Endothelial cell of umbilical vein (primary cell): ENCODE data around the gene SLC35B2.

Experiments used
- EZH2 ChIP-seq: IDR thresholded peaks from 2 replicates; pipeline ENCODE4 v1.6.1; 2012; ENCODE audit warnings: borderline replicate concordance, low read depth, mild to moderate bottlenecking, moderate library complexity, low read length, inconsistent platforms; ENCODE audit not compliant: severe bottlenecking
- FOS ChIP-seq: IDR thresholded peaks from 2 replicates; pipeline ENCODE4 v1.6.1; 2011; ENCODE audit warnings: mild to moderate bottlenecking, low read length, moderate library complexity, borderline replicate concordance; ENCODE audit not compliant: insufficient read depth
- GATA2 ChIP-seq: IDR thresholded peaks from 2 replicates; pipeline ENCODE4 v1.7.0; 2011; ENCODE audit warnings: low read depth, mild to moderate bottlenecking, moderate library complexity, mixed read lengths, low read length; ENCODE audit not compliant: insufficient read length, insufficient read depth
- MYC ChIP-seq: IDR thresholded peaks from one replicate; pipeline ENCODE4 v1.6.1; 2011; ENCODE audit warnings: mild to moderate bottlenecking, low read depth, low read length
- POLR2A ChIP-seq: IDR thresholded peaks from 2 replicates; pipeline ENCODE4 v1.6.1; 2012; ENCODE audit warnings: low read depth, mild to moderate bottlenecking, control low read depth, low read length
- POLR2AphosphoS5 ChIP-seq: IDR thresholded peaks from 2 replicates; pipeline ENCODE4 v1.6.1; 2012; ENCODE audit warnings: low read depth, mild to moderate bottlenecking, control low read depth, low read length, moderate library complexity; ENCODE audit not compliant: insufficient read depth
- TF ChIP-seq, protein P1 (sequence below), 2 donors: IDR thresholded peaks; 1 replicate in 1 of 2; 2 replicates in 1 of 2; pipeline ENCODE4 v1.5.1; 2011; ENCODE audit warnings: low read length in 2 of 2, mild to moderate bottlenecking in 2 of 2, moderate library complexity in 2 of 2, control low read depth in 1 of 2, inconsistent platforms in 1 of 2, low read depth in 1 of 2; ENCODE audit not compliant: insufficient read depth in 1 of 2; ENCODE audit errors: extremely low read depth in 1 of 2
- TF ChIP-seq, protein P2 (sequence below): IDR thresholded peaks from 2 replicates; pipeline ENCODE4 v1.6.1; 2011; ENCODE audit not compliant: insufficient read depth, insufficient read length

DNA sequence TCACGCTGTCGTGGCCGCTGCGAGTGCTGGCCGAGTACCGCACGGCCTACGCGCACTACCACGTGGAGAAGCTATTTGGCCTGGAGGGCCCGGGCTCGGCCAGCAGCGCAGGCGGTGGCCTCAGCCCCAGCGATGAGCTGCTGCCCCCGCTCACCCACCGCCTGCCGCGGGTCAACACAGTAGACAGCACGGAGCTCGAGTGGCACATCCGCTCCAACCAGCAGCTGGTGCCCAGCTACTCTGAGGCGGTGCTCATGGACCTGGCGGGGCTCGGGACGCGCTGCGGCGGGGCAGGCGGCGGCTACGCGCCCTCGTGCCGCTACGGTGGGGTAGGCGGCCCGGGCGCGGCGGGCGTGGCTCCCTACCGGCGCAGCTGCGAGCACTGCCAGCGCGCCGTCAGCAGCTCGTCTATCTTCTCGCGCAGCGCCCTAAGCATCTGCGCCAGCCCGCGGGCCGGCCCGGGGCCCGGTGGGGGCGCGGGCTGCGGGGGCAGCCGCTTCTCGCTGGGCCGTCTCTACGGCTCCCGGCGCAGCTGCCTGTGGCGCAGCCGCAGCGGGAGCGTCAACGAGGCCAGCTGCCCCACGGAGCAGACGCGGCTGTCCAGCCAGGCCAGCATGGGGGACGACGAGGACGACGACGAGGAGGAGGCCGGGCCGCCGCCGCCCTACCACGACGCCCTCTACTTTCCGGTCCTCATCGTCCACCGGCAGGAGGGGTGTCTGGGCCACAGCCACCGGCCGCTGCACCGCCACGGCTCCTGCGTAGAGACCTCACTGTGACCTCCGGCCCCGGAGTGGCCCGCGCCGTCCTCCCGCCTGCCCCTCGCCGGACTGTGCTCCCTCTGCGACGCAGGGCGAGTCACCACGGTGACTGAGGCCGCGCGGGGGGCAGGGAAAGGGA, 18.7 kb upstream of the SLC35B2 start:
- TF ChIP-seq POLR2A = no peak
- TF ChIP-seq, protein P1, sequence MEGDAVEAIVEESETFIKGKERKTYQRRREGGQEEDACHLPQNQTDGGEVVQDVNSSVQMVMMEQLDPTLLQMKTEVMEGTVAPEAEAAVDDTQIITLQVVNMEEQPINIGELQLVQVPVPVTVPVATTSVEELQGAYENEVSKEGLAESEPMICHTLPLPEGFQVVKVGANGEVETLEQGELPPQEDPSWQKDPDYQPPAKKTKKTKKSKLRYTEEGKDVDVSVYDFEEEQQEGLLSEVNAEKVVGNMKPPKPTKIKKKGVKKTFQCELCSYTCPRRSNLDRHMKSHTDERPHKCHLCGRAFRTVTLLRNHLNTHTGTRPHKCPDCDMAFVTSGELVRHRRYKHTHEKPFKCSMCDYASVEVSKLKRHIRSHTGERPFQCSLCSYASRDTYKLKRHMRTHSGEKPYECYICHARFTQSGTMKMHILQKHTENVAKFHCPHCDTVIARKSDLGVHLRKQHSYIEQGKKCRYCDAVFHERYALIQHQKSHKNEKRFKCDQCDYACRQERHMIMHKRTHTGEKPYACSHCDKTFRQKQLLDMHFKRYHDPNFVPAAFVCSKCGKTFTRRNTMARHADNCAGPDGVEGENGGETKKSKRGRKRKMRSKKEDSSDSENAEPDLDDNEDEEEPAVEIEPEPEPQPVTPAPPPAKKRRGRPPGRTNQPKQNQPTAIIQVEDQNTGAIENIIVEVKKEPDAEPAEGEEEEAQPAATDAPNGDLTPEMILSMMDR (IDR thresholded peaks at IDR 0.05; ENCODE audit: extremely low read depth in 1 of 2, insufficient read depth in 1 of 2, low read depth in 1 of 2, low read length in 2 of 2) = no peak
- no peak for TF ChIP-seq FOS
- TF ChIP-seq POLR2AphosphoS5 = no peak
- peak; percentile 62 for TF ChIP-seq EZH2
- no peak for TF ChIP-seq MYC
- no peak for TF ChIP-seq GATA2
- TF ChIP-seq, protein P2, sequence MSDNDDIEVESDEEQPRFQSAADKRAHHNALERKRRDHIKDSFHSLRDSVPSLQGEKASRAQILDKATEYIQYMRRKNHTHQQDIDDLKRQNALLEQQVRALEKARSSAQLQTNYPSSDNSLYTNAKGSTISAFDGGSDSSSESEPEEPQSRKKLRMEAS = no peak
